GM12865 (cell line): ENCODE data around the gene DIDO1.

Experiments used
- DNase-seq: peaks from one replicate; pipeline ENCODE4 v3.0.0; 2010; ENCODE audit warnings: low read depth
- H3K4me3 ChIP-seq: 2 replicates; pipeline ENCODE4 v1.5.1; 2011; ENCODE audit warnings: mild to moderate bottlenecking, low read depth, low read length, control low read depth
- TF ChIP-seq, protein P1 (sequence below): IDR thresholded peaks from 2 replicates; pipeline ENCODE4 v1.5.1; 2011; ENCODE audit warnings: low read length, control low read depth, low read depth, inconsistent platforms; ENCODE audit not compliant: insufficient read depth; ENCODE audit errors: missing control alignments

Gene DIDO1

DNA sequence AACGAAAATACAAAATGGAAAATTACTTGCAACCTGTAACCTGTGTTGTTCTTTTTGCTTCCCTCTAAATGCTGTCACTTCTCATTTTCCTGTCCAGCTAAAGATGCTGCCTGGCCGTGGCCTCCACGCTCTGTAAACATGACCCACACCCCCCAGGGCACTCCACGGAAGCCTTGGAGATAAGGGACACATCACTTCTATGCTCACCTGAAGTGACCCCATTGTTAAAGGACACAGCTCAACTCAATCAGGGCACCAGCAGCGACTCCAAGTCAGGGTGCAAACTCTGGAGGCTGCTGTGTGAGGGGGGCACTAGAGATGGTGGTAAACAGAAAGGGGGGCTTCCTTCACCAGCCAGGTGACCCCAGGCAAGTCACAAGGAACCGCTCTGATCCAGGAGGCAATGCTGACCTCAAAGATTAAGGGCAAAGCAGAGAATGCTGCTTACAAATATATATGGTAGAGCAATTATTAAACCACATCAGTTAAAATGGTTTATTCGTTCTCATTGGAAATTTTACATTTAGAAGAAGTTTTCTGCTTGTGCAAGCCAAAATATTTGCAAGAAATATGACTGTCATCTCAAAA, 13.2 kb downstream of the DIDO1 start:
- no peak overlapping the region for H3K4me3 ChIP-seq
- TF ChIP-seq, protein P1, sequence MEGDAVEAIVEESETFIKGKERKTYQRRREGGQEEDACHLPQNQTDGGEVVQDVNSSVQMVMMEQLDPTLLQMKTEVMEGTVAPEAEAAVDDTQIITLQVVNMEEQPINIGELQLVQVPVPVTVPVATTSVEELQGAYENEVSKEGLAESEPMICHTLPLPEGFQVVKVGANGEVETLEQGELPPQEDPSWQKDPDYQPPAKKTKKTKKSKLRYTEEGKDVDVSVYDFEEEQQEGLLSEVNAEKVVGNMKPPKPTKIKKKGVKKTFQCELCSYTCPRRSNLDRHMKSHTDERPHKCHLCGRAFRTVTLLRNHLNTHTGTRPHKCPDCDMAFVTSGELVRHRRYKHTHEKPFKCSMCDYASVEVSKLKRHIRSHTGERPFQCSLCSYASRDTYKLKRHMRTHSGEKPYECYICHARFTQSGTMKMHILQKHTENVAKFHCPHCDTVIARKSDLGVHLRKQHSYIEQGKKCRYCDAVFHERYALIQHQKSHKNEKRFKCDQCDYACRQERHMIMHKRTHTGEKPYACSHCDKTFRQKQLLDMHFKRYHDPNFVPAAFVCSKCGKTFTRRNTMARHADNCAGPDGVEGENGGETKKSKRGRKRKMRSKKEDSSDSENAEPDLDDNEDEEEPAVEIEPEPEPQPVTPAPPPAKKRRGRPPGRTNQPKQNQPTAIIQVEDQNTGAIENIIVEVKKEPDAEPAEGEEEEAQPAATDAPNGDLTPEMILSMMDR: no peak
- no peak for DNase-seq

DNA sequence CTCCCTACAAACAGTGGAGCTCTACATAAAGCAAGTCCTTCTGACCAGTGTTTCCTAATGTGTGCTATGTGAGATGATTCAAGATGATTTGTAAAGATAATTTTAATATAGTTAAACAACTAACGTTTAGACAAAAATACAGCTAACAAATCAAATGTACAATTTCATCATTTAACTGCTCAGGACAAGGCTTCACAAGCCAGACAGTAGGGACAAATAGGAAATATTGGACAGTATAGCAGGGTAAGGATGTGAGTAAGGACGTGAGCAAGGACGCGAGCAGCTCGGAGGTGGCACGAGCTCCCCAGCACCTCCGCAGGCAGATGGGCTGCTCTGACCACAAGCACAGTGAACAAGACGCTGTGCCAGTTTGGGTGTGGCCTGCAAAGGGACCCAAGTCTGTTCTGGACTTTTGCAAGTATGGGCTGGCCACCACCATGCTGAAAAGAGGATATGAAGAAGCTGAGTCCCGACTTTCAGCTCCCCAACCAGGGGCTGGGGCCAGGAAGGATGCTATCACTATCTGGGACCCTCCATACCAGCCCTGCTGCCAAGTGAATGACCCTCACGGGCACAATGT, 14.5 kb downstream of the DIDO1 start:
- H3K4me3 ChIP-seq: no peak overlapping the region
- DNase-seq: no peak
- TF ChIP-seq, protein P1: no peak

DNA sequence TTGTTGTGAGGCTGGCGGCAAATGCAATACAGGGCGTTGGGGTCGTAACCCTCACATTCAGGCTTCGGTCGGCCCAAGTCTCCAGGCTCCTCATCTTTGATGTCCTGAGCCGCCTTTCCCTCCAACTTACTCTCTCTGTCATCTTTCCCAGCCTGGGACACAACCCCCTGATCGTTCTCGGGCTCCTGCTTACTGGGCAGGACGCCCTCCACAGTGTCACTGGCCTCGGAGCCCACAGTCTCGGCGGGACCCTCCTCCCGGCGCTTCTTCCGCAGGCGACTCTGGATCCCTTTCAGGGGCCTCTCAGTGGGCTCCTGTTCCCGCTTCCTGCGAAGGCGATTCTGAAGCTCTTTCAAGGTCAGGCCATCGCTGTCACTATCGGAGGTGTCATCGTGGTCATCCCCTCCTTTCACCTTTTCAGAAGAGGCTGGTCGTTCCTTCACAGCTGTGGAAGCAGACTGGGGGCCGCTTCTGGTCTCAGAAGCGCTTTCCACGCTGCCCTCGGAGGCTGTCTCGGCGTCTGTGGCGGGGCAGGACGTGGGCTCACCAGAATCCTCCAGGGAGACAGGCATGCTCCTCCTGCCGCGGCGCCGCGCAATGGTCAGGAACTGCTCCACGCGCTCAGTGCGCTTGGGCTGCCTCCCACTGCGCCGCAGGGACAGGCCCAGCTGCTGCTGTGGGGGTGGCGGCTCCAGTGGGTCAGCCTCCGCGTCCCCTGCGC, 15.4 kb downstream of the DIDO1 start:
- no peak overlapping the region for H3K4me3 ChIP-seq
- DNase-seq: no peak
- TF ChIP-seq, protein P1: no peak

DNA sequence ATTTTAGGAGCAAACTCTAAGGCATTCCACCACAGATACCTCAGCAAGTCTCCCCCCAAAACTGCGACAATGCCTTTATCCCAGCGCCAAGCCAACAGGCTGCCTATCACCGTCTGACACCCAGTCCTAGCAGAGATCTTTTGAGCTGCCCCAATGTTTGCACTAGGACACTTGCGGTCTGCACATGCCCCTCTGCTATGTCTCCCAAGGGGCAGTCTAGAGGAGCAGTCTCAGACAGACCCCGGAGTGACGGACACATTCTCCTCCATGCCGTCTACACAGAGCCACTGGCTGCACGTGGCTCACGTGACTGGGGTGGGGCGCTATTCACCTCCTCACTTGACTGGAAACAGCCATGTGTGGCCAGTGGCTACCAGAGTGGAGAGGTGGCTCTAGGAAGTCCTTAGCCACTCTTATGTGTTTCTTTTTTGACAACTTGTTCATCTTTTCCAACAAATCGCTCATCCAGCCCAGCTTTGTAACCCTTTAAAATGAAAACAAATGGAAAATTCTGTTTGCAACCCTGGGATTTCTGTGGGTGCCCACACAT, 16.0 kb downstream of the DIDO1 start:
- DNase-seq: no peak
- no peak overlapping the region for H3K4me3 ChIP-seq
- TF ChIP-seq, protein P1: no peak

DNA sequence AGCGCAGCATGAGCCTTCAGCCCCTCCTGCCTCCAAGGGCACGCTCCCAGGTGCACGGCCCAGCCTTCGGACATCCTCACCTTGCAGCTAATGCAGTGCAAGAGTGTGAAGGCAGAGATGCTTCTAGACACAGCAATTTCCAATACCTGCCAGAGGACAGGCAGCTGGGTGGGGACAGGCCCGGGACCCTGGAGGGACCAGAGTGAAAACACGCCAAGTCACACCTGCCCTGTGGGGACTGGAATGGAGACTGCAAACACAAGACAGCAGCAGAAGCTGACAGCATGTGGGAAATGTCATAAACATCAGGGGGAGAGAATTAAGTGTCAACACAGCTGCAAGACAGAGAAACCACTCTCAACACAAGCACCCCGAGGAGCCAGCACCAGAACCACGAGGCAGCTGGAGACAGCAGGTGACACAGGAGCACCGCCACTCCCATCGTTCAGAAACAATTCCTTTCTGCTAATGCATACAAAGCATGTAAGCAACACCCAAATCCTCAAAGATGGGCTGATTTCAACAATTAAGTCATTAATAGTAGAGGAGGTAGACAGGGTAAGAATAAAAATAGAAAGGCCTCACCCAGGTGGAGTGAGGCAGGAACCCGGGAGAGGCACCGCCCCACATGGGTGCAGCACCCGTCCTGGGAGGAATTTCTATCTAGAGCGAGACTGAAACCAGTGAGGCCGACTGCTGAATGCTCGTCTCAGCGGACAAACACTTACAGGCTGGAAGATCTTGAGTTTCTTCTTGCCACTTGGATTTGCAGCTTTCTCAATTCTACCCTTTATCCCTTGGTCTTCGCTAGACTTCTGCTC, 17.1 kb downstream of the DIDO1 start:
- no peak for DNase-seq
- no peak overlapping the region for H3K4me3 ChIP-seq
- TF ChIP-seq, protein P1: no peak

DNA sequence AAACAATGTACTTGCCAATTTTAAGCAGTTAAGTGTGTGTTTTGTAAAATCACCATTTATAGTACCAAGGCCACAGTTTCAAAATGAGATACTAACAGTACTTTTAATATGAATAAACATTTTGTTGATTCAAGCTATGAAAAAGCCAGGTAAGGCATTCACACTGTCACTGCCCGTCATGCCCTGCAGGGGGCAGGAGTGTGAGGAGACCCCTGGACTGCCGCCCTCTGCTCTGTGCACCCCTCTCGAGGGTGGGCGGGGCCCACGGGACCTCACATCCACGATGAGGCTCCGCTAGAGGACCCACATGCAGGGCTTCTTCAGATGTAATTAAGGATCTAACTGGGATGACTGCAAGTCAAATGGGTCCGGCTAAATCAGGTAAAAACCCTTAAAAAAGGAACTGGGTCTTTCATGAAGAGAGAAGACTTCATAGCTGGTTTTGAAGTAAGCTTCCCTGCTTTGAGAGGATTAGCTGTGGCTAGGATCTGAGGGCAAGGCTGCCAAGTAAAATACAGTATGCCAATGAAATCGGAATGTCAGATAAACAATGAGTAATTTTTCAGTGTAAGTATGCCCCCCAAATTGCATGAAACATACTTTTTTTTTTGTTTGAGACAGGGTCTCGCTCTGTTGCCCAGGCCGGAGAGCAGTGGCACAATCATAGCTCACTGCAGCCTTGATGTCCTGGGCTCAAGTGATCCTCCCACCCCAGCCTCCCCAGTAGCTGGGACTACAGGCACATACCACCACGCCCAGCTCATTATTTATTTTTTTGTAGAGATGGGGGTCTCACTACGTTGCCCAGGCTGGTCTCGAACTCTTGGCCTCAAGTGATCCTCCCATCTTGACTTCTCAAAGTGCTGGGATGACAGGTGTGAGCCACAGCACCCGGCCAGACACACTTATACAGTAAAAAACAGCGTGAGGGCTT, 18.7 kb downstream of the DIDO1 start:
- H3K4me3 ChIP-seq: no peak overlapping the region
- TF ChIP-seq, protein P1: peak; percentile 63
- DNase-seq: no peak
